HG02885 (cell line): Measurements from ENCODE around the gene TMEM154.
"Not testable (repeated sequence)": the region's sequence is repeated elsewhere in the genome, so short reads cannot be mapped to it uniquely, and the experiment has no call there.

ENCODE experiments used
- ATAC-seq: cut with Tn5 transposase; IDR thresholded peaks from one replicate; pipeline ENCODE4 v1.9.1; 2021; ENCODE audit warnings: mild to moderate bottlenecking; ENCODE audit not compliant: unreplicated experiment, poor library complexity

Gene TMEM154

DNA sequence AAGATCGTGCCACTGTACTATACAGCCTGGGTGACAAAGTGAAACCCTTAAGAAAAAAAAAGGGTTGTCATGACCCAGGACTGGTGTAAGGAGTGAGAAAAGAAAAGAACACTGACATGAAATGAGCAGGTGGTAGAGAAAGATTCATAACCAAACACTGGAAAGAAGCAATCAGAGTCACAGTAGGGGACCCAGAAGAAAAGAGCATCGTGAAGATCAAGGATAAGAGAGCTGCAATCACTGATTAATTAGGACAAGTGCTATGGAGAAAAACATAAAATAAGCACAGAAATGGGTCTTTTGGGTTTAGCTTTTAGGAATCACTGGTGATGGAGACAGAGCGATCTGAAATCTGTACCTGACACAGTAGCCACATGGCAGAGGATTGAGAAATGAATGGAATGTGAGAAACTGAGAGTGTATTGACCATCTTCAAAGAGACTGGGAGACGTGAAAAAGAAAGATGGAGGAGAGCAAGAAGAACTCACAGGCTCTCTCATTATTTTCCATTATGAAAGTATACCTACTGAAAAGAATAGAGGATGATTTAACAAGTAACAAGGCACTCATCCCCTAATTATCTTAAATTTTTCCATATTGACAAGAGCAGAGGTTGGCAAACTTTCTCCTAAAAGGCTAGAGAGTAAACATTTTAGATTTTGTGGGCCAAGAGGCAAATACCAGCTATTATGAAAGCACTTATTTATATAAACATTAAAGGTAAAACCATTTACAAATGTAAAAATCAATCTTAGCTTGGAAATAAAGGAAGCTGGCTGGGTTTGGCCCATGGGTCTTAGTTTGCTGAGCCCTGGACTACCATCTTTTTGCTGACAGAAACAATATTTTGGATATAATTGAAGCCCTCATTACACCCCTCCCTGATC is 7.3 kb downstream of the TMEM154 start:
- ATAC-seq = no peak

DNA sequence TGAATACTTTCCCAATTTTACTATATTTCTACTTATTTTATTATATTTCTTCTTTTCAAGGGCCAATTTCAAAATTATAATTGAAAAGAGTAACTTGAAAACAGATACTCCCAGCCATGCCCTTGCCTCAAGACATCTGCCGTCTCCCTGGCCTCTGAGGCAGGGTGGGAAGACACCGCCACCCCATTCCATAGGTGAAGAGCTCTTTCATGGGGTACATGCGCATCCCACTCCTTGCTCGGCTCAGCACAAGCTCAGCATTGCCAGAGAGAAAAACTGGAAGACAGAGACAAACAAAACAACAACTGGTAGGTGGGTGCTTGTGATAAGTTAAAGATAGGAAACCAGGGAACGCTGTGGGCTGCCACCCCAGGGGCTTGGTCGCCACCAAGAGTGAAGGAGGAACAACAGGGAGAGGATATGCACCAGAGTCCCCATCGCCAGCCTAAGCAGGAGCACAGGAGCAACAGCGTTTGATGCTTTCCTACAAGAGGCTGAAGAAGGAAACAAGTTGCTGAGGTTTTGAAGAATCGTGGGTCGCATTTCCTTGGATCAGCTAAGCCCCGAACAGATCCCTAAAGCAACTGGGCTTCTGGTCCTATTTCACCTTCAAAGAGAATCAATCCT is 11.3 kb downstream of the TMEM154 start:
- ATAC-seq = no peak

GRCh38 chr4:152667781-152668180 is 12.0 kb downstream of the TMEM154 start:
- no peak for ATAC-seq

DNA sequence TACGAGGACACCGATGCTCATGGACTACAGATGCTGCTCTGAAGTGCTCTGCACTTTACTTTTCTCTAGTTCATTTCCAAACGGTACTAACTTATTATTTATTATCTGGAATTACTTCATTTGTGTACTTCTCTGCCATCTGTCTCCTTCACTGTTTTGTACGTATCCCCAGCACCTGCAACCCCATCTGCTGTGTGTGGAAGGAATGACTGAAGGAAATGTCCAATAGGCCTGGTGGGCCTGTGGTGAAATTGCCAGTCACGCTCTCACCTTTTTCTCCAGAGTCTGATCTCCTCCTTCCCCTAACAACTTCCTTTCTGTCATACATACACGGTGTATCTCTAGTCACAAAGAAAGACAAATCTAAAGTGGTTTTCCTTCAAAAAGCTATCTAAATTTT is 12.9 kb downstream of the TMEM154 start:
- ATAC-seq = no peak

- ATAC-seq = no peak
These were observed 14.0 kb downstream of the TMEM154 start for GRCh38 chr4:152665691-152666395.

DNA sequence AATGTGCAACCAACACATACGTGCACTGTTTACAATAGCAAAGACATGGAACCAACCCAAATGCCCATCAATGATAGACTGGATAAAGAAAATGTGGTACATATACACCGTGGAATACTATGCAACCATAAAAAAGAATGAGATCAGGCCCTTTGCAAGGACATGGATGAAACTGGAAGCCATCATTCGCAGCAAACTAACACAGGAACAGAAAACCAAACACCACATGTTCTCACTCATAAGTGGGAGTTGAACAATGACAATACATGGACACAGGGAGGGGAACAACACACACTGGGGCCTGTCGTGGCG is 15.8 kb downstream of the TMEM154 start:
- ATAC-seq = not testable (repeated sequence)

GRCh38 chr4:152663203-152664066 is 16.4 kb downstream of the TMEM154 start:
- peak; percentile 63 for ATAC-seq

GRCh38 chr4:152661649-152662048 is 18.1 kb downstream of the TMEM154 start:
- ATAC-seq = no peak

DNA sequence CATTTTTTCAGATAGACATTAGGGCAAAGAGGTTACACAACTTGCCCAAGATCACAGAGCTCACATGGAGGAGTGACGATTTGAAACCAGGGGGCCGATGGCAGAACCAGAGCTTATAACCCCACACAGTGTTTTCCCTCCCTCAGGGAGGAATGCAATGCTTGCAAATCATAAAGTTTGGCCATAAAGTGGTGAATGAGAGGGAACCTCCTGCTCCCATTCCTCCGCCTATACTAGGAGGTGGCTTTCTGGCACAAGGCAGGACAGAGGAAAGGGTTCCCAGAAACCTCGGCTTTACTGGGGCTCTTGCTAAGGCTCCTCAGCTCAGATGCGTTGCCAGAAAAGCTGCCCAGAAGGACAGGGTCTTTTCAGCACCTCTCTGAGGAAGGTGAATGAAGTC is 19.3 kb downstream of the TMEM154 start:
- ATAC-seq = no peak

GRCh38 chr4:152659806-152660205 is 20.0 kb downstream of the TMEM154 start:
- ATAC-seq = peak; percentile 41

GRCh38 chr4:152657657-152658056 is 22.1 kb downstream of the TMEM154 start:
- no peak for ATAC-seq

GRCh38 chr4:152655272-152656129 is 24.3 kb downstream of the TMEM154 start:
- ATAC-seq = no peak

- no peak for ATAC-seq
These were observed 27.7 kb downstream of the TMEM154 start for GRCh38 chr4:152652102-152652501.

DNA sequence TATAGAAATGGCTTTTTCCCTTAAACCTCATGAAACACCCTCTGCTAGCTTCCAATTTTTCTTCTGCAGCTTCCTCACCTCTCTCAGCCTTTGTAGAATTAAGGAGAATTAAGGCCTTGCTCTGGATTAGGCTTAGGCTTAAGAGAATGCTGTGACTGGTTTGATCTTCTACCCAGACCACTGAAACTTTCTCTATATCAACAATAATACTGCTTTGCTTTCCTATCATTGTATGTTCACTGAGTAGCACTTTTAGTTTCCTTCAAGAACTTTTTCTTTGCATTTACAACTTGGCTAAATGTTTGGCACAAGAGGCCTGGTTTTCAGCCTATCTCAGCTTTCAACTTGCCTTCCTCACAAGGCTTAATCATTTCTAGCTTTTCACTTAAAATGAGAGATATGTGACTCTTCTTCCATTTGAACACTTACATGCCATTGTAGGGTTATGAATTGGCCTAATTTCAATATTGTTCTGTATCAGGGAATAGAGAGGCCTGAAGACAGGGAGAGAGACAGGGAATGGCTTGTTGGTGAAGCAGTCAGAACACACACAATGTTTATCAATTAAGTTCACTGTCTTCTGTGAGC is 28.2 kb downstream of the TMEM154 start:
- ATAC-seq = no peak

- no peak for ATAC-seq
These were observed 33.6 kb downstream of the TMEM154 start for GRCh38 chr4:152646221-152646620.

DNA sequence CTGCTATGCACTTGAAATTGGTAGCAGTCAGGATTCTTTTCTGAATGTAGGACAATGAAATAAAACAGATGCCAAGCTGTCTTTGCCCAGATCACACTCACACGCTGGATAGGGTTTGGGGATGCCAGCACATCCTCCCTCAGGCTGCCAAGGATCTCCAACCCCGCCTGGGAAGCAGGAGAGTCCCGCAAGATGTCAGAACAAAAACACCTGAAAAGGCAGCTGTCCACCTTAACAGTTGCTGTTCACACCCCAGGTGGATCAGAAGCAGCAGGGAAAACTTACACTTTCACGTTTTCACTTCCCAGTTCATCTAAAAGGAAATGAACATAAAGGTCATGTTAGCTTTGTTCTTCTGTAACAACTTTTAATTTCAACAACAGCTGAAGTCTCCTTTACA is 35.7 kb downstream of the TMEM154 start:
- no peak for ATAC-seq

DNA sequence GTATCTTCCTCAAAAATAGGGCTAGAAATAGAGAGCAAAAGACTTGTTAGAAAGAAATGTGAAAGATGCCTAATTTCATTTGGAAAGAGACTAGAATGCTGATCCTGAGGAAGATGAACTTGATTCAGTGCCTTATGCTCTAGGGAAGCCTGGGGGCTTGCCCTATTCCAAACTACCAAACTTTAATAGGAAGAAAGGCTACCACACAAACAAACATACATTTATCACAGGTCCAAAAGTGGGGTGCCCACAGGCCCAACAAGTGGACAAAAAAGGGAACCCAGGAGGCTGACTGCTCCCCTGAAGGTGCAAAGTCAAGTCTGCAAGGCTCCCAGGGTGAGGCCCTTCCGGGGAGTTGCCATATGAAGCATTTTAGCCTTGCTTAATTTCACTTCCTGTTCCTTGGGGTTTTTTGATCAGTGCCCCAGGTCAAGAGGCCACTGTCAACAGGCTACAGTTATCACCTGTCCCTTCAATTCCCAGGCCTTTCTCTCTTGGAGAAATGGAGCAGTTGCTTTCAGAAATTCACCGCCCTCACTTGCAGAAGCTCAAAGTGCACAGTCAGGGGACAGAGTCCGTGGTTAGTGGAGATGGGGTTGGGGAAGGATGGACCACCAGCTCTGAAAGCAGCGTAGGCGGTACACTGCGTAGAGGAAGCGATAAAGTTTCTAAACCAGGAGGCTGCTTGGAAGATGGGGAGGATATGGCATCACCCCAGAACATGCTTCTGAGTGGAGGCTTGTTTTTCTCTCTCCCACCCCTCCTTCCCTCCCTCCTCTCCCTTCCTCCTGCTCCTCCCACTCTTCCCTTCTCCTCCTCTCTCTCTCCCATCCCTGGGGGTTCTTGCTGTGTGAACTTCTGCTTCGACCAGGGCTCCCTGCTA is 36.4 kb downstream of the TMEM154 start:
- ATAC-seq = peak; percentile 91
